B cell (primary cell): ENCODE data around the gene OR2AT4. TPM values are rescaled to one million over a fixed set of nuclear protein-coding genes. Genes with fewer than 3 reads are reported as not detected.

Experiments
- ATAC-seq: fragments of 200-7000 bp; cut with Tn5 transposase; one replicate; pipeline ENCODE4 v1.10.0; 2021; ENCODE audit warnings: low read depth, mild to moderate bottlenecking, moderate number of reproducible peaks, moderate library complexity
- CTCF ChIA-PET: fragments of 350-600 bp; sonication (Branson Sonifier 250); formaldehyde crosslinking; loops from one replicate; lab custom pipeline; 2021; ENCODE audit warnings: antibody characterized with exemption, inconsistent platforms; lab: Charles Lee
- POLR2A ChIA-PET: fragments of 350-600 bp; sonication (Branson Sonifier 250); formaldehyde crosslinking; loops from one replicate; lab custom pipeline; 2021; ENCODE audit warnings: antibody characterized with exemption; lab: Charles Lee
- DNase-seq: peaks from one replicate; pipeline ENCODE4 v3.0.0; 2013
- H2AFZ ChIP-seq: 2 replicates; pipeline ENCODE4 v1.6.1; 2012; ENCODE audit warnings: mild to moderate bottlenecking, low read depth, low read length; ENCODE audit not compliant: insufficient read depth, poor library complexity, severe bottlenecking
- H3K27ac ChIP-seq, 2 donors: 1 replicate in 1 of 2; 2 replicates in 1 of 2; pipeline ENCODE4 v1.5.1; 2012 to 2013; ENCODE audit warnings: low read length in 2 of 2, mild to moderate bottlenecking in 2 of 2, moderate library complexity in 1 of 2
- H3K27me3 ChIP-seq, 4 experiments: fragments of 200-600 bp in 1 of 4; sonication (generic) in 1 of 4; replicated peaks in 1 of 4; 1 replicate in 2 of 4; 2 replicates in 2 of 4; pipeline versions ENCODE4 v1.6.1 to v1.7.0; 2013 to 2016; ENCODE audit warnings: low read length in 3 of 4, mild to moderate bottlenecking in 2 of 4, mixed read lengths in 1 of 4, moderate library complexity in 1 of 4; ENCODE audit not compliant: insufficient read depth in 4 of 4, control insufficient read depth in 3 of 4; ENCODE audit errors: control extremely low read depth in 1 of 4
- H3K36me3 ChIP-seq, 2 experiments: replicated peaks in 1 of 2; 1 replicate in 1 of 2; 2 replicates in 1 of 2; pipeline versions ENCODE4 v1.6.1 to v1.7.1; 2013; ENCODE audit warnings: low read length in 1 of 2; ENCODE audit not compliant: insufficient read depth in 2 of 2, control insufficient read depth in 1 of 2; ENCODE audit errors: control extremely low read depth in 1 of 2, extremely low read depth in 1 of 2
- H3K4me1 ChIP-seq, 2 donors: fragments of 200-600 bp in 1 of 2; sonication (generic) in 1 of 2; 1 replicate in 1 of 2; 2 replicates in 1 of 2; pipeline versions ENCODE4 v1.5.1 to v1.6.1; 2013 to 2017; ENCODE audit warnings: low read length in 2 of 2; ENCODE audit not compliant: control insufficient read depth in 2 of 2, insufficient read depth in 2 of 2
- H3K4me2 ChIP-seq: replicated peaks from 2 replicates; pipeline ENCODE3; 2012; ENCODE audit warnings: mild to moderate bottlenecking, low read depth, low read length; ENCODE audit not compliant: poor library complexity, severe bottlenecking
- H3K4me3 ChIP-seq, 5 experiments: fragments of 200-600 bp in 1 of 5; sonication (generic) in 1 of 5; 1 replicate in 3 of 5; 2 replicates in 2 of 5; pipeline versions ENCODE4 v1.5.1 to v1.7.0; 2011 to 2016; ENCODE audit warnings: low read length in 4 of 5, mild to moderate bottlenecking in 4 of 5, low read depth in 2 of 5, control low read depth in 1 of 5, moderate library complexity in 1 of 5; ENCODE audit not compliant: insufficient read depth in 1 of 5; ENCODE audit errors: control extremely low read depth in 1 of 5, extremely low read depth in 1 of 5
- H3K79me2 ChIP-seq: fragments of 200-600 bp; sonication (generic); one replicate; pipeline ENCODE4 v1.6.0; 2016; ENCODE audit warnings: low read length; ENCODE audit not compliant: control insufficient read depth, insufficient read depth
- H3K9ac ChIP-seq: fragments of 200-600 bp; sonication (generic); 2 replicates; pipeline ENCODE4 v1.6.1; 2017; ENCODE audit warnings: mild to moderate bottlenecking, low read length, moderate library complexity
- H3K9me3 ChIP-seq, 3 donors: one replicate each; pipeline versions ENCODE4 v1.6.1 to v1.7.1; 2013; ENCODE audit warnings: low read length in 2 of 3; ENCODE audit not compliant: control insufficient read depth in 2 of 3, insufficient read depth in 1 of 3; ENCODE audit errors: control extremely low read depth in 1 of 3
- H4K20me1 ChIP-seq: 2 replicates; pipeline ENCODE4 v1.6.0; 2012; ENCODE audit warnings: mild to moderate bottlenecking, low read length; ENCODE audit not compliant: insufficient read depth, control insufficient read depth, poor library complexity, severe bottlenecking
- H3K27ac Mint-ChIP-seq: one replicate; pipeline ENCODE4 v1.8.0; 2021; ENCODE audit warnings: mixed read lengths
- H3K27me3 Mint-ChIP-seq: one replicate; pipeline ENCODE4 v1.8.0; 2021; ENCODE audit warnings: mixed read lengths
- H3K4me1 Mint-ChIP-seq: one replicate; pipeline ENCODE4 v1.8.0; 2021; ENCODE audit warnings: mixed read lengths
- H3K4me3 Mint-ChIP-seq: one replicate; pipeline ENCODE4 v1.8.0; 2021; ENCODE audit warnings: mixed read lengths
- H3K9me3 Mint-ChIP-seq: one replicate; pipeline ENCODE4 v1.8.0; 2022; ENCODE audit warnings: mixed read lengths; ENCODE audit not compliant: insufficient read depth
- CTCF ChIP-seq: fragments of 200-600 bp; IDR thresholded peaks from one replicate; pipeline ENCODE4 v1.8.0; 2022; ENCODE audit warnings: antibody characterized with exemption, mild to moderate bottlenecking
- EZH2 ChIP-seq: IDR thresholded peaks from 2 replicates; pipeline ENCODE4 v1.6.1; 2012; ENCODE audit warnings: borderline replicate concordance, low read depth, mild to moderate bottlenecking, moderate library complexity, low read length; ENCODE audit not compliant: insufficient read depth, poor library complexity, severe bottlenecking
- WGBS: methylation state at CpG from one replicate; pipeline ENCODE4 v1.1.5; 2013; ENCODE audit warnings: missing lambda C conversion rate; ENCODE audit not compliant: insufficient coverage; 5-methylcytosine and 5-hydroxymethylcytosine counted together
- intact Hi-C: fragments of 100-400 bp; cut with micrococcal nuclease; formaldehyde crosslinking; loops from one replicate; pipeline ENCODE4 v1.10.0; 2022
- polyA plus RNA-seq: library from polyadenylated mRNA; depleted of rRNA; stranded (reverse); fragments of >200 nt; gene quantifications from 2 replicates; pipeline ENCODE4 v1.2.3, GENCODE V29; 2012
- total RNA-seq, 2 donors: library from RNA; stranded (reverse); fragments of 120-200 nt in 1 of 2; gene quantifications; 1 replicate in 1 of 2; 2 replicates in 1 of 2; pipeline versions ENCODE4 v1.2.3 to v1.2.4, GENCODE V29; 2013 to 2022

OR2AT4 gene
- total and polyA plus RNA-seq, 2 donors (not counting 1 experiment from before 2014, with no cell fraction given), result not detected

DNA sequence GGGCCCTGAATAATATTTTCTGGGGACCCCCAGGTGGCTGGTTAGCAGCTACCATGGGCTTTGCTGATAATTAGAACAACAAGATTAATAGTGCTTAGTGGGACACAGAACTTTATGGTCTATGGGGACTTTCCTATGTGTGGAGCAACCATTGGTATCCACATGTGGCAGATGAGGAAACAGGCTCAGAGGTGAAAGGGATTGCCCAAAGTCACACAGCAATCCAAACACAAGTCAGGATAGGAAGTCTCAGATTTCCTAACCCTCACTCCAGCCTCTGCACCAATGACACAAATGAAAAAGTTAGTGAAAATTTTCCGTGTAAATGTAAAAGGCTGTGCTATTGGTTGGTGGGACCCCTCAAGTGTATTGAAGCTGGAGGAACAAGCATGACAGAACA is 39.0 kb upstream of the OR2AT4 start:
- no peak for TF ChIP-seq EZH2
- no peak for TF ChIP-seq CTCF
- DNase-seq (no peak), ATAC-seq (no peak)
- no peaks in the 10 kb centered on the region for H3K36me3 ChIP-seq
- Mint-ChIP-seq H3K4me1 (peaks cover 5% of the 10 kb centered on the region), H3K27ac (no peak overlapping the region), H3K9me3 (no peaks in the 10 kb centered on the region), H3K27me3 (peaks cover 47% of the 10 kb centered on the region), H3K4me3 (no peak overlapping the region)
- peaks cover 0 to 5% of the 10 kb centered on the region in 2 donors for H3K4me1 ChIP-seq
- ChIA-PET CTCF (interaction anchor here (1.2 to 1.5 kb wide), 2 partner anchors 114 to 206 kb away, joined by 3 to 5 read pairs; no protein-coding TSS in a partner anchor), POLR2A (no interaction called here)
- no peak overlapping the region for H3K4me2 ChIP-seq
- H3K79me2 ChIP-seq, result no peaks in the 10 kb centered on the region
- no peak overlapping the region for H3K27ac ChIP-seq
- no peaks in the 10 kb centered on the region for H4K20me1 ChIP-seq
- intact Hi-C loops, result no loop called here
- H3K4me3 ChIP-seq, result no peak overlapping the region
- no peak overlapping the region for H2AFZ ChIP-seq
- no peak overlapping the region for H3K9ac ChIP-seq
- peaks cover 0 to 11% (median 2%) of the 10 kb centered on the region in 4 experiments for H3K27me3 ChIP-seq
- WGBS, result no CpG with 5 or more reads among the region's 1 CpG
- no peaks in the 10 kb centered on the region for H3K9me3 ChIP-seq

GRCh38 chr11:75135021-75135650 is 38.5 kb upstream of the OR2AT4 start:
- Mint-ChIP-seq H3K4me1 (peaks cover 2% of the 10 kb centered on the region), H3K27ac (no peak overlapping the region), H3K9me3 (no peaks in the 10 kb centered on the region), H3K27me3 (peaks cover 43% of the 10 kb centered on the region), H3K4me3 (no peak overlapping the region)
- DNase-seq (no peak), ATAC-seq (no peak)
- Histone ChIP-seq H3K4me2 (no peak overlapping the region), H3K27ac (no peak overlapping the region), H2AFZ (no peak overlapping the region), H3K27me3 (peaks cover 0 to 11% (median 2%) of the 10 kb centered on the region in 4 experiments), H3K79me2 (no peaks in the 10 kb centered on the region), H3K36me3 (no peaks in the 10 kb centered on the region), H3K4me3 (no peak overlapping the region), H4K20me1 (no peaks in the 10 kb centered on the region), H3K9ac (no peak overlapping the region), H3K9me3 (no peaks in the 10 kb centered on the region), H3K4me1 (no peaks in the 10 kb centered on the region)
- no peak for TF ChIP-seq EZH2
- TF ChIP-seq CTCF, result no peak
- 91% methylated on average over 4 of the region's 5 CpGs for WGBS
- ChIA-PET CTCF (interaction anchor here (1.2 to 1.5 kb wide), 2 partner anchors 115 to 205 kb away, joined by 3 to 5 read pairs; no protein-coding TSS in a partner anchor), POLR2A (no interaction called here)
- intact Hi-C loops, result no loop called here
